Right atrium auricular region (tissue), 2 donors: ENCODE data around the gene ATAD3A. TPM values are rescaled to one million over a fixed set of nuclear protein-coding genes. Genes with fewer than 3 reads are reported as not detected.
A peak's percentile ranks its signal among the peaks of the same experiment; 100 is the strongest.

Experiments used
- DNase-seq: peaks from one replicate; pipeline ENCODE4 v3.0.0-alpha.2; 2019; ENCODE audit warnings: low spot score
- H3K27ac ChIP-seq, 2 donors: fragments of 200-600 bp; sonication (generic); 1 replicate in 1 of 2; 2 replicates in 1 of 2; pipeline ENCODE4 v1.5.1; 2016 to 2019
- H3K27me3 ChIP-seq, 2 donors: fragments of 200-600 bp; sonication (generic); one replicate each; pipeline versions ENCODE4 v1.5.1 to v1.6.0; 2017 to 2019
- H3K36me3 ChIP-seq: fragments of 200-600 bp; sonication (generic); one replicate; pipeline ENCODE4 v1.5.1; 2016
- H3K4me1 ChIP-seq, 2 donors: fragments of 200-600 bp; sonication (generic); one replicate each; pipeline versions ENCODE4 v1.5.1 to v1.6.0; 2017 to 2019
- H3K4me3 ChIP-seq, 2 donors: fragments of 200-600 bp; sonication (generic); 1 replicate in 1 of 2; 2 replicates in 1 of 2; pipeline ENCODE4 v1.5.1; 2017 to 2019; ENCODE audit warnings: mild to moderate bottlenecking in 1 of 2, moderate library complexity in 1 of 2
- H3K9me3 ChIP-seq, 2 donors: fragments of 200-600 bp; sonication (generic); one replicate each; pipeline ENCODE4 v1.5.1; 2019
- total RNA-seq, 2 donors: library from RNA; depleted of rRNA; stranded (reverse); fragments of >200 nt; gene quantifications; one replicate each; pipeline ENCODE4 v1.1.0, GENCODE V29; 2016
- TF ChIP-seq, protein P1 (sequence below), 2 donors: fragments of 200-600 bp; sonication (generic); IDR thresholded peaks; one replicate each; pipeline ENCODE4 v1.5.1; 2019; ENCODE audit warnings: antibody characterized with exemption in 2 of 2

Gene ATAD3A
- total RNA-seq, 2 donors from 2014 or later: 15.6 to 18.6 TPM

DNA sequence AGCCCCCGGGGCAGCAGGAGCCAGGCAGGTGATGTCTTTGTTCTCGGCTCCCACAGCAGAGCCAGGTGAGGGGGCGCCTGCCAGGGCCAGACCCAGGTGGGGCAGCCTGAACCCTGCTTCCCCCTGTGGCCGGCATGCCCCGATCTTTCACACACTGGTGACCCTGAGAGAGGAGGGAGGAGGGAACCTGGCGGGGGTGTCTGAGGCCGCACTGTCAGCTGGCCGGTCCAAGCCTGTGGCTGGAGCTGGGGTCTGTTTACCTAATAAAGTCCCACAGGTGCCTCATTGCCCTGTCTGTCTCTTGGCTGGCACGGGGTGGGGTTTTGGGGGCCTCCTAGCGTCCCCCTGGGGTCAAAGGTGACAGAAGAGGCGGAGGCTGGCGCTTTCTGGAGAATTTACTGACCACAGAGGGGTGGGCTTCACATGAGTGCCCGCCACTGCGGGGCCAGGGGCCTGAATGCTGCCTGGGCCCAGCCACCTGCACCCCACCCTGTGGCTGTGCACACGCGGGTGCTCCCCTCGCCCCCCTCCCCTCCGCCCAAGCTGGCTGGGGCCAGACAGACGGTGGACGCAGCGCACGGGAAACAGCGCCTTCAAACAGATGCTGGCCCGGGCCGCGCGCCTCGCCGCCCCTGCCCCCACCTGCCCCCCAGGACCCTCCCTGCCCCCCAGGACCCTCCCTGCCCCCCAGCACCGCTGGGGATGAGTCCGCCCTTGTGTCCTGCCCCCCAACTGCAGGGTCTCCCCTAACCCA, 22.6 kb downstream of the ATAD3A start:
- H3K36me3 ChIP-seq: no peaks in the 10 kb centered on the region
- no peak overlapping the region for H3K27ac ChIP-seq
- H3K9me3 ChIP-seq: peaks cover 0 to 10% of the 10 kb centered on the region in 2 donors
- H3K27me3 ChIP-seq: no peaks in the 10 kb centered on the region
- no peak overlapping the region for H3K4me3 ChIP-seq
- no peak for DNase-seq
- TF ChIP-seq, protein P1, sequence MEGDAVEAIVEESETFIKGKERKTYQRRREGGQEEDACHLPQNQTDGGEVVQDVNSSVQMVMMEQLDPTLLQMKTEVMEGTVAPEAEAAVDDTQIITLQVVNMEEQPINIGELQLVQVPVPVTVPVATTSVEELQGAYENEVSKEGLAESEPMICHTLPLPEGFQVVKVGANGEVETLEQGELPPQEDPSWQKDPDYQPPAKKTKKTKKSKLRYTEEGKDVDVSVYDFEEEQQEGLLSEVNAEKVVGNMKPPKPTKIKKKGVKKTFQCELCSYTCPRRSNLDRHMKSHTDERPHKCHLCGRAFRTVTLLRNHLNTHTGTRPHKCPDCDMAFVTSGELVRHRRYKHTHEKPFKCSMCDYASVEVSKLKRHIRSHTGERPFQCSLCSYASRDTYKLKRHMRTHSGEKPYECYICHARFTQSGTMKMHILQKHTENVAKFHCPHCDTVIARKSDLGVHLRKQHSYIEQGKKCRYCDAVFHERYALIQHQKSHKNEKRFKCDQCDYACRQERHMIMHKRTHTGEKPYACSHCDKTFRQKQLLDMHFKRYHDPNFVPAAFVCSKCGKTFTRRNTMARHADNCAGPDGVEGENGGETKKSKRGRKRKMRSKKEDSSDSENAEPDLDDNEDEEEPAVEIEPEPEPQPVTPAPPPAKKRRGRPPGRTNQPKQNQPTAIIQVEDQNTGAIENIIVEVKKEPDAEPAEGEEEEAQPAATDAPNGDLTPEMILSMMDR (IDR thresholded peaks at IDR 0.05): no peak
- H3K4me1 ChIP-seq: peaks cover 0 to 9% of the 10 kb centered on the region in 2 donors

DNA sequence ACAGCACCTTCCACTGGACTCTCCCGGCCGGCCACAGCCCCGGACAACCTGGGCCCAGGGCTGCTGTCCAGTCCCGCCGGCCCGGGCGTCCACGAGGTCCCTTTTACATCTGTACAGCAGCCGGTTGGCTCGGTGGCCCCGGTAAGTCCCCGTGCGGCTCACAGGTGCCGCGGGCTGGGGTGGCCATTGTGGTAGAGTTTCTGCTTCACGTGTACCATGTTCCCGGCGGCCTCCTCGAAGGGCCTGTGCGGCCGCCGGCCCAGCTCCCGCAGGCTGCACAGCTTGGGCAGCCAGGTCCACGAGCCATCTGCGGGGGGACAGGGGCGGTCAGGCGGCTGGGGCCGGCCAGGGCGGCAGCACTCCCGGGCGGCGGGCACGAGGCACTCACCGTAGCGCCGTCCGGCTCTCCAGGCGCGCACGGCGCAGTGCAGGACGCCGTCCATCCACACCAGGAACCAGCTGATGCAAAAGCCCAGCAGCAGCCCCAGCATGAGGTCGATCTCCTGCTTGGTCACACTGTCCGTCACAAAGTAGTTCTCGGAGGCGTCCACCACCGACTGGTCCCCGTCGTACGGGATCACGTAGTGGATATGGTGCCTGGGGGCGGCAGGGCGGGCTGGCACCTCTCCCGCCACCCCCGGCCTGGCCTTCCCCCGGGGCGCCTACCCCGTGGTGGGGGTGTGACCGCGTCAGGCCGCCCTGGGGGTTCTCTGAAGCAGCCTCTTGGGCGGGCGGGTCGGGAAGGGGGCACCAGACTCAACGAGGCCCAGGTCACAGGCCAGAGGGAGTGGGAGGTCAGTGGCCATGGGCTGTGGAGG, 23.4 kb downstream of the ATAD3A start:
- no peaks in the 10 kb centered on the region for H3K36me3 ChIP-seq
- peaks cover 0 to 10% of the 10 kb centered on the region in 2 donors for H3K9me3 ChIP-seq
- no peak overlapping the region for H3K27ac ChIP-seq
- no peak for DNase-seq
- H3K4me3 ChIP-seq: no peak overlapping the region
- H3K27me3 ChIP-seq: no peaks in the 10 kb centered on the region
- TF ChIP-seq, protein P1 (IDR thresholded peaks at IDR 0.05): no peak
- H3K4me1 ChIP-seq: peaks cover 0 to 9% of the 10 kb centered on the region in 2 donors

DNA sequence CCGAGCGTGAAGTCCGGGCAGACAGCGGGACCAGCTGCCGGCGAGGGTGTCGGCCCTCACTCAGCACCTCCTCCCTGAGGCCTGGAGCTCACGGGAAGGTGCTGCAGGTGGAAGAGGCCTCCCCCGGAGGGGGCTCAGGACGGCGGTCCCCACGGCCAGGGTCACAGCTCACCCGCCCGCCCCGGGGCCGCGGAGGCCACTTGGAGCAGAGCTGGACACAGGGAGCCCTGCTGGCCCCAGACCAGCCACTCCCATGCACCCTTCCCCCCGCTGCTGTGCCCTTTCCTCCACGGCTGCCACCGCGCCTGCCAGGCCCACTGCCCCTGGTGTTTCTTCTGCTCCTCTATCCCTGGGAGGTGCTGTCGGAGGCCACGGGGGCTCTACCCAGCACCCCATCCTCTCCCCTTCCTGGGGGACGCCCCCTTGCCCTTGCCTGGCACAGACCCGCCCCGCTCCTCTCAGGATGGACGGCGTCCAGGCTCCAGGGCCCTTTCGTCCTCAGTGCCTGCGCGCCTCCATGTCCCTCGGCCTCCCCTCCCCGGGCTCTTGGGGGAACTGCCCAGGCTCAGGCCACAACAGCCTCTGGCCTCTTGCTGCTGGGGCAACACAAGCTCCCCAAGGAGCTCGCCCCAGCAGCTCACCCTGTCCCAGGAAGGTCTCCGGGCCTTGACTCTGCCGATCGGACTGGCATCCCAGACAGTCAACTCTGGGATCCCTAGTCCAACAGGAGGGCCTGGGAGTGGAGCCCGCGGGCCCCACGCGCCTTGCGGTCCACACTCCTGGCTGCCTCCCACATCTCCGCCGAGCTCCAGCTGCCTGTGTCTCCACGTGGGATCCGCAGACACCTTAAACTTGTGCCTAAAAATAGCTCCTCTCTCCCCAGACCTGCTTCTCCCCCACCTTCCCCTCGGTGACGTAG, 24.3 kb downstream of the ATAD3A start:
- Histone ChIP-seq H3K4me1 (peaks cover 0 to 17% of the 10 kb centered on the region in 2 donors), H3K9me3 (peaks cover 0 to 9% of the 10 kb centered on the region in 2 donors), H3K36me3 (peaks cover 2% of the 10 kb centered on the region), H3K4me3 (no peak overlapping the region), H3K27ac (peak overlapping the region in 1 of 2 donors; percentile 16), H3K27me3 (no peaks in the 10 kb centered on the region)
- DNase-seq: no peak
- TF ChIP-seq, protein P1 (IDR thresholded peaks at IDR 0.05): no peak

DNA sequence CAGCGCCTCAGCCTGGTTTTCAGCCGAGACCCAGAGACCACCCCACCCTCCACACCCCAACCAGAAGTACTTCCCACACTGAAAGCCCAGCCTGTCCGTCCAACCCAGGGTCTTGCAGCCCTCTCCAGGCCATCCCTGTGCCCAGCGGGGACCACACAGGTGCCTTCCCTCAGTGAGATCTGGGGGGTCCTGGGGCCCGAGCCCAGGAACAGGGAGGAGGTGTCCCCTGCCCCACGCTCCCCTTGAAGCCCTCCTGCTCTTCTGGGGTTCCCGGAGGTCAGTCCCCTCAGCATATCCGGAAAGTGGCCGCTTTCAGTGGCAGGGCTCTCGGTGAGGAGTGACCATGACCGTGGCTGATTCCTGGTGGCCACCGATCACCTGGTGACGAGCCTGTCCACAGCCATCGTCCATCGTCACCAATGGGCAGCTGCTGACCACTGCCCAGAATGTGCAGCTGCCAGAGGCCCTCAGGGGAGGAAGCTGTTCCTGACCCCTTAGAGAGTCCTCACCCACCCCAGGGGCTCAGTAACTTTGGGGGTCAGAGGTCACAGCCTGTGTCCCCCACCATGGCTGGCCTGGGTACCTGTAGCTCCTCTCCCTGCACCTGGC, 25.1 kb downstream of the ATAD3A start:
- DNase-seq: no peak
- Histone ChIP-seq H3K27me3 (no peaks in the 10 kb centered on the region), H3K9me3 (peaks cover 0 to 1% of the 10 kb centered on the region in 2 donors), H3K4me1 (peaks cover 0 to 19% of the 10 kb centered on the region in 2 donors), H3K27ac (peak overlapping the region in 1 of 2 donors; percentile 16), H3K4me3 (no peak overlapping the region), H3K36me3 (peaks cover 9% of the 10 kb centered on the region)
- TF ChIP-seq, protein P1 (IDR thresholded peaks at IDR 0.05): no peak

DNA sequence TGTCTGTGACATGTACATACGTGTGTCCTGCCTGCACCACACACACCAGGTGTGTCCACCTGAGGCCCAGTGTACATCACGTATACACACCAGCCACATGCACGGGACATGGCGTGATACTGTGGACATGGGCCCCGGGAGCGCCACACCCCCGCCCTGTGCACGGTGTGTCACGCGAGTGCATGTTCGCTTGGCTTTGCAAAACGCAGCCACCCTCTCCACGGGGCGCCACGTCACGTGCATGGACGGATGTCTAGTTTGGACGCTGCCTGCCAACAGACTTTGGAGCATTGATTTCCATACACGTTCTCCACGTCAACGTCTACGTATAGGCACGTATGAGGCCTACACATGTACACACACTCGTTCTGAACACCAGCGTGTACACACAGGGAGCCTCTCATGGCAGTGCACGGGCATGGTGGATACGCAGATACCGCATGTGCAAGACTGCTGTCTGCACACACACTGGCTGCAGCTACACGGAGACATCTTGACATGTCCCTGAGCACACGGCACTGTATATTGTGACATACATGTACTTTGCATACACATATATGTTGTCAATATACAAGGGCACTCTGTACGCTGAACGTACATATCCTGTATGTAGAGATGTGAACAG, 25.8 kb downstream of the ATAD3A start:
- no peak overlapping the region for H3K27ac ChIP-seq
- no peaks in the 10 kb centered on the region for H3K27me3 ChIP-seq
- H3K4me3 ChIP-seq: no peak overlapping the region
- H3K36me3 ChIP-seq: peaks cover 10% of the 10 kb centered on the region
- TF ChIP-seq, protein P1 (IDR thresholded peaks at IDR 0.05): no peak
- no peaks in the 10 kb centered on the region for H3K9me3 ChIP-seq
- no peak for DNase-seq
- H3K4me1 ChIP-seq: peaks cover 0 to 21% of the 10 kb centered on the region in 2 donors
